ENCODE data around the gene SLC31A2.

DNA sequence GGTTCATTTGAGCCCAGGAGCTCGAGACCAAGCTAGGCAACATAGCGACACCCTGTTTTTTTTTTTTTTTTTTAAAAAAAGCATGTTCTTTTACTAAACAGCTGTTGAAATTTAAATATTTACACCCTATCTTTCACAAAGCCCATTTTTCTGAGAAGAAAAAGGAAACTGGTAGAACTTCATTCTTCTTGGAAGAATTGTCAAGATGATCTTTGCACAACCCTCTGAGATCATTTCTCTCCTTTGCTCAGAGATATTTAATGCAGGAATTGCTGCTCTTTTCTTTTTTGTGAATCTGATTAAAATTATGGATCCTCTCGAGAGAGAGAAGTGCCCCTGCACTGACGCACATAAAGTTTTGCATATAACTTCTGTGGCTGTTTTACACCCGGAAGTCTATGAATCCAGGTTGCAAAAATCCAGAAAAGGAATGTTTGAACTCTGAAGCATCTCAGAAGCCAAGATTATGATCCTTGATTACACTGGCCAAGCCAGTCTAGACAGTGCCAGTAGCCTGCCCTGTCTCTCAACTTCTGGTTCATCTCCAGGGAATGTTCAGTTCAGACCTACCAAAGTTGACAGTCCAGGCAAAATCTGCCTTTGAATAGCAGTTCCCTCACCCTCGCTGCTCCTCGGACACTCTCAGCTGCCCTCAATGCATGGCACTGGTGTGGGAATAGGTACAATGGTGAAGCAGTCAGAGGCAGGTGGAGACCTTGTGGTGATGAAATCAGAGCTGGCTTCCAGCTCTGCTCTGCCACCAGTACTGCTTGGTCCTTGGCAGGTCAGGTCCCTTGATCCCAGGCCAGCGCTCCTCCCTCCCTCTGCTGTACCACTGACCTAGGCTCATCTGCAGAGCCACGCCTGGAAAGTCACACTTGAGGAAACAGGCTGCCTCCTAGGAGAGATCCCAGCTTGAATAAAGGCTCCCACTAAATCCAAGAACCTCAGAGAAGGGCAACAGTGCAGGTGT is 13.3 kb upstream of the SLC31A2 start:
- TF ChIP-seq, protein P1, sequence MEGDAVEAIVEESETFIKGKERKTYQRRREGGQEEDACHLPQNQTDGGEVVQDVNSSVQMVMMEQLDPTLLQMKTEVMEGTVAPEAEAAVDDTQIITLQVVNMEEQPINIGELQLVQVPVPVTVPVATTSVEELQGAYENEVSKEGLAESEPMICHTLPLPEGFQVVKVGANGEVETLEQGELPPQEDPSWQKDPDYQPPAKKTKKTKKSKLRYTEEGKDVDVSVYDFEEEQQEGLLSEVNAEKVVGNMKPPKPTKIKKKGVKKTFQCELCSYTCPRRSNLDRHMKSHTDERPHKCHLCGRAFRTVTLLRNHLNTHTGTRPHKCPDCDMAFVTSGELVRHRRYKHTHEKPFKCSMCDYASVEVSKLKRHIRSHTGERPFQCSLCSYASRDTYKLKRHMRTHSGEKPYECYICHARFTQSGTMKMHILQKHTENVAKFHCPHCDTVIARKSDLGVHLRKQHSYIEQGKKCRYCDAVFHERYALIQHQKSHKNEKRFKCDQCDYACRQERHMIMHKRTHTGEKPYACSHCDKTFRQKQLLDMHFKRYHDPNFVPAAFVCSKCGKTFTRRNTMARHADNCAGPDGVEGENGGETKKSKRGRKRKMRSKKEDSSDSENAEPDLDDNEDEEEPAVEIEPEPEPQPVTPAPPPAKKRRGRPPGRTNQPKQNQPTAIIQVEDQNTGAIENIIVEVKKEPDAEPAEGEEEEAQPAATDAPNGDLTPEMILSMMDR (IDR thresholded peaks at IDR 0.05) = no peak
- no peak for TF ChIP-seq POLR2A (IDR thresholded peaks at IDR 0.05)

Data from gastroesophageal sphincter (tissue), 3 donors.